Measurements from ENCODE around the gene MALRD1.

DNA sequence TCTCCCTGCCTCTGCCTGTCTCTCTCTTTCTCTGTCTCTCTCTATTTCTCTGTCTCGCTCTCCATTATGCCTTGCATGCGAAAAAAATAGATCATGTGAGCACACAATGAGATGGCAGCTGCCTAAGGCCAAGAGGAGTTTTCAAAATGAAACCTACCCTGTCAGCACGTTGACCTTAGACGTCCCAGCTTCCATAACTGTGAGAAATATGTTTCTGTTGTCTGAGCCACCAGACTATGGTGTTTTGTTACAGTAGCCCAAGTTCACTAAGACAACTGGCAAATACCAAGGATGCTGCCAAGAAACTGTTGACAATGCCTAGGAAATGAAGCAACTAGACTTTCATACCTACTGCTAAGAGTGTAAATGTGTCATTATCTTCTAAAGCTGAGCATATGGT is 697.1 kb downstream of the MALRD1 start:
- no peak for TF ChIP-seq CTCF (IDR thresholded peaks at IDR 0.05; ENCODE audit: low read depth, low read length)
- TF ChIP-seq EZH2phosphoT487 (IDR thresholded peaks at IDR 0.05; ENCODE audit: low read depth): no peak

Measured in OCI-LY3 (cell line).